Keratinocyte (primary cell): ENCODE data around the gene PHACTR1. TPM values are rescaled to one million over a fixed set of nuclear protein-coding genes. Genes with fewer than 3 reads are reported as not detected.

Experiments used
- DNase-seq: peaks from one replicate; pipeline ENCODE4 v3.0.0-alpha.2; 2011; ENCODE audit warnings: low read depth, missing footprints, low spot score
- FAIRE-seq: peaks from 2 replicates; lab custom pipeline; 2011; peaks lifted over from hg19 to GRCh38; lab: Jason Lieb, UNC
- H2AFZ ChIP-seq: 2 replicates; pipeline ENCODE4 v1.6.0; 2012; ENCODE audit warnings: low read length, control low read depth, inconsistent platforms; ENCODE audit not compliant: control insufficient read depth
- H3K27ac ChIP-seq: 2 replicates; pipeline ENCODE4 v1.5.1; 2011; ENCODE audit warnings: low read length; ENCODE audit not compliant: control insufficient read depth, insufficient read depth
- H3K27me3 ChIP-seq: 3 replicates; pipeline ENCODE4 v1.6.0; 2011; ENCODE audit warnings: low read length; ENCODE audit not compliant: control insufficient read depth, insufficient read depth; ENCODE audit errors: extremely low read depth
- H3K36me3 ChIP-seq, 2 experiments: 2 replicates in 1 of 2; 3 replicates in 1 of 2; pipeline ENCODE4 v1.5.1; 2011; ENCODE audit warnings: low read length in 2 of 2, mild to moderate bottlenecking in 1 of 2; ENCODE audit not compliant: control insufficient read depth in 2 of 2, insufficient read depth in 2 of 2; ENCODE audit errors: extremely low read depth in 1 of 2
- H3K4me1 ChIP-seq: 3 replicates; pipeline ENCODE4 v1.5.1; 2011; ENCODE audit warnings: low read length; ENCODE audit not compliant: control insufficient read depth, insufficient read depth; ENCODE audit errors: extremely low read depth
- H3K4me2 ChIP-seq: 3 replicates; pipeline ENCODE4 v1.6.0; 2011; ENCODE audit warnings: low read depth, low read length; ENCODE audit not compliant: control insufficient read depth, insufficient read depth; ENCODE audit errors: extremely low read depth
- H3K4me3 ChIP-seq, 3 experiments: fragments of 200-600 bp in 1 of 3; sonication (generic) in 1 of 3; 2 replicates in 2 of 3; 3 replicates in 1 of 3; pipeline ENCODE4 v1.5.1; 2011 to 2016; ENCODE audit warnings: low read length in 3 of 3, mild to moderate bottlenecking in 3 of 3, control low read depth in 2 of 3, inconsistent platforms in 1 of 3, low read depth in 1 of 3, mixed read lengths in 1 of 3, mixed run types in 1 of 3, moderate library complexity in 1 of 3; ENCODE audit not compliant: control insufficient read depth in 2 of 3, insufficient read depth in 2 of 3; ENCODE audit errors: extremely low read depth in 1 of 3
- H3K79me2 ChIP-seq: 2 replicates; pipeline ENCODE4 v1.6.0; 2012; ENCODE audit warnings: low read length; ENCODE audit not compliant: control insufficient read depth, insufficient read depth
- H3K9ac ChIP-seq: 3 replicates; pipeline ENCODE4 v1.6.0; 2011; ENCODE audit warnings: low read length; ENCODE audit not compliant: control insufficient read depth, insufficient read depth; ENCODE audit errors: extremely low read depth
- H3K9me1 ChIP-seq: 3 replicates; pipeline ENCODE4 v1.6.0; 2011; ENCODE audit warnings: low read length; ENCODE audit not compliant: control insufficient read depth, insufficient read depth; ENCODE audit errors: extremely low read depth
- H3K9me3 ChIP-seq: 2 replicates; pipeline ENCODE4 v1.5.1; 2012; ENCODE audit warnings: low read depth, low read length; ENCODE audit not compliant: control insufficient read depth
- H4K20me1 ChIP-seq: 3 replicates; pipeline ENCODE4 v1.6.0; 2011; ENCODE audit warnings: low read length; ENCODE audit not compliant: control insufficient read depth, insufficient read depth; ENCODE audit errors: extremely low read depth
- EZH2 ChIP-seq: IDR thresholded peaks from one replicate; pipeline ENCODE4 v1.6.1; 2012; ENCODE audit warnings: inconsistent platforms, mild to moderate bottlenecking, low read length, moderate library complexity
- dilution Hi-C: fragments of 300-500 bp; cut with MboI; formaldehyde crosslinking; loops from one replicate; pipeline ENCODE4 v1.7.0; 2020; ENCODE audit warnings: low sequenced_read_pairs; ENCODE audit not compliant: extremely low pct_ligation_motif_present
- polyA plus RNA-seq, 5 experiments: library from polyadenylated mRNA; depleted of rRNA in 3 of 5; stranded (reverse) in 3 of 5; stranded (forward) in 1 of 5; unstranded in 1 of 5; fragments of >200 nt; gene quantifications; 1 replicate in 1 of 5; 2 replicates in 3 of 5; 3 replicates in 1 of 5; pipeline versions ENCODE4 v1.2.1 to v1.2.3, GENCODE V29; 2011 to 2012; ENCODE audit warnings: missing spikeins in 2 of 5, low read depth in 1 of 5, low replicate concordance in 1 of 5
- TF ChIP-seq, protein P1 (sequence below), 3 experiments: IDR thresholded peaks in 1 of 3; conservative IDR thresholded peaks in 1 of 3; optimal IDR thresholded peaks in 1 of 3; 2 replicates in 2 of 3; 3 replicates in 1 of 3; pipeline versions ENCODE3 to v1.5.1; 2011; ENCODE audit warnings: low read length in 3 of 3, mild to moderate bottlenecking in 3 of 3, moderate library complexity in 2 of 3, control low read depth in 1 of 3, inconsistent platforms in 1 of 3; ENCODE audit not compliant: insufficient read depth in 2 of 3; ENCODE audit errors: extremely low read depth in 1 of 3

Gene PHACTR1
- polyA plus RNA-seq, 1 donor (not counting 4 experiments of a cell fraction or from before 2014, with no cell fraction given), result 0.22 TPM

GRCh38 chr6:13009031-13009430 lies 292.5 kb downstream of the PHACTR1 start:
- Histone ChIP-seq H3K9me3 (no peaks in the 10 kb centered on the region), H3K36me3 (no peaks in the 10 kb centered on the region), H3K27ac (no peak overlapping the region), H3K79me2 (no peaks in the 10 kb centered on the region), H3K9me1 (no peaks in the 10 kb centered on the region), H3K27me3 (peaks cover 34% of the 10 kb centered on the region), H3K9ac (no peak overlapping the region), H3K4me2 (no peak overlapping the region), H3K4me1 (peaks cover 4% of the 10 kb centered on the region), H3K4me3 (no peak overlapping the region), H2AFZ (no peak overlapping the region), H4K20me1 (no peaks in the 10 kb centered on the region)
- no peak for TF ChIP-seq EZH2
- TF ChIP-seq, protein P1, sequence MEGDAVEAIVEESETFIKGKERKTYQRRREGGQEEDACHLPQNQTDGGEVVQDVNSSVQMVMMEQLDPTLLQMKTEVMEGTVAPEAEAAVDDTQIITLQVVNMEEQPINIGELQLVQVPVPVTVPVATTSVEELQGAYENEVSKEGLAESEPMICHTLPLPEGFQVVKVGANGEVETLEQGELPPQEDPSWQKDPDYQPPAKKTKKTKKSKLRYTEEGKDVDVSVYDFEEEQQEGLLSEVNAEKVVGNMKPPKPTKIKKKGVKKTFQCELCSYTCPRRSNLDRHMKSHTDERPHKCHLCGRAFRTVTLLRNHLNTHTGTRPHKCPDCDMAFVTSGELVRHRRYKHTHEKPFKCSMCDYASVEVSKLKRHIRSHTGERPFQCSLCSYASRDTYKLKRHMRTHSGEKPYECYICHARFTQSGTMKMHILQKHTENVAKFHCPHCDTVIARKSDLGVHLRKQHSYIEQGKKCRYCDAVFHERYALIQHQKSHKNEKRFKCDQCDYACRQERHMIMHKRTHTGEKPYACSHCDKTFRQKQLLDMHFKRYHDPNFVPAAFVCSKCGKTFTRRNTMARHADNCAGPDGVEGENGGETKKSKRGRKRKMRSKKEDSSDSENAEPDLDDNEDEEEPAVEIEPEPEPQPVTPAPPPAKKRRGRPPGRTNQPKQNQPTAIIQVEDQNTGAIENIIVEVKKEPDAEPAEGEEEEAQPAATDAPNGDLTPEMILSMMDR (optimal IDR thresholded peaks at IDR 0.05 in 1 of 3, IDR thresholded peaks at IDR 0.05 in 1 of 3, conservative IDR thresholded peaks at IDR 0.05 in 1 of 3; ENCODE audit: extremely low read depth in 1 of 3, insufficient read depth in 2 of 3, low read length in 3 of 3), result no peak
- DNase-seq (no peak), FAIRE-seq (no peak)
- dilution Hi-C loops, result no loop called here

DNA sequence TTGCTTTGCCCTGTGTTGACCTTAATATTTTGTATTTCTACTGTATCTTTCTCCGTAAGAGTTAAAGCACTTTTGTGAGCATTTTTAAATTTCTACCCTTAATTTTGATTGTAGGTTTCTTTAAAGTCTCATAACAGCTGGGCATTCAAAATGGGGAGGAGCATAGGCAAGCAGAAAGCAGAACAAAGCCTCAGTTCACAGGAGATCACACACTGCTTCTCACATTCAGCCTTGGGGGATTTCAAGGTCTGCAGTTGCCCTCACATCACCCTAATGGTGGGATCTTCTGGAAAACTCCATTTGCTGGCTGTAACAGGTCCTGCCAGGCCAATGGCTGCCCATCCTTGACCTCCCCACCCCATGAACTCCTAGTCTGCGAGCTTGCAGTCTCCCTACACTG lies 292.9 kb downstream of the PHACTR1 start:
- H3K9me3 ChIP-seq, result no peaks in the 10 kb centered on the region
- H3K9me1 ChIP-seq, result no peaks in the 10 kb centered on the region
- H3K79me2 ChIP-seq, result no peaks in the 10 kb centered on the region
- no peak overlapping the region for H3K4me2 ChIP-seq
- FAIRE-seq, result no peak
- H3K27me3 ChIP-seq, result peaks cover 38% of the 10 kb centered on the region
- H3K27ac ChIP-seq, result no peak overlapping the region
- no peaks in the 10 kb centered on the region for H3K36me3 ChIP-seq
- H4K20me1 ChIP-seq, result no peaks in the 10 kb centered on the region
- H3K4me1 ChIP-seq, result peaks cover 4% of the 10 kb centered on the region
- no peak overlapping the region for H3K9ac ChIP-seq
- DNase-seq, result no peak
- TF ChIP-seq EZH2, result no peak
- TF ChIP-seq, protein P1 (optimal IDR thresholded peaks at IDR 0.05 in 1 of 3, IDR thresholded peaks at IDR 0.05 in 1 of 3, conservative IDR thresholded peaks at IDR 0.05 in 1 of 3; ENCODE audit: extremely low read depth in 1 of 3, insufficient read depth in 2 of 3, low read length in 3 of 3), result no peak
- H3K4me3 ChIP-seq, result no peak overlapping the region
- no peak overlapping the region for H2AFZ ChIP-seq
- dilution Hi-C loops, result no loop called here
